ENCODE measurements around the gene PDGFA.

PDGFA gene

GRCh38 chr7:471866-472639, 47.6 kb downstream of the PDGFA start:
- DNase-seq, result no peak

GRCh38 chr7:471191-471865, 48.3 kb downstream of the PDGFA start:
- DNase-seq, result no peak

- DNase-seq, result no peak
Measured at GRCh38 chr7:469563-469961, 50.1 kb downstream of the PDGFA start.

GRCh38 chr7:468681-469562, 50.7 kb downstream of the PDGFA start:
- DNase-seq, result no peak

- no peak for DNase-seq
Measured at GRCh38 chr7:467856-468545, 51.6 kb downstream of the PDGFA start.

GRCh38 chr7:467393-467828, 52.2 kb downstream of the PDGFA start:
- no peak for DNase-seq

- DNase-seq, result no peak
Measured at GRCh38 chr7:466465-467191, 53.0 kb downstream of the PDGFA start.

GRCh38 chr7:465710-466400, 53.8 kb downstream of the PDGFA start:
- DNase-seq, result no peak

- DNase-seq, result no peak
Measured at GRCh38 chr7:464454-465401, 54.9 kb downstream of the PDGFA start.

GRCh38 chr7:463817-464453, 55.7 kb downstream of the PDGFA start:
- DNase-seq, result no peak

- DNase-seq, result no peak
Measured at GRCh38 chr7:463362-463781, 56.3 kb downstream of the PDGFA start.

- no peak for DNase-seq
Measured at GRCh38 chr7:462173-463103, 57.2 kb downstream of the PDGFA start.

- no peak for DNase-seq
Measured at GRCh38 chr7:461453-462172, 58.0 kb downstream of the PDGFA start.

- DNase-seq, result no peak
Measured at GRCh38 chr7:461117-461452, 58.6 kb downstream of the PDGFA start.

GRCh38 chr7:460374-461116, 59.1 kb downstream of the PDGFA start:
- DNase-seq, result no peak

- no peak for DNase-seq
Measured at GRCh38 chr7:459584-460373, 59.9 kb downstream of the PDGFA start.

All from effector CD8-positive, alpha-beta T cell (primary cell).